ENCODE measurements around the gene DGKE.

The DGKE gene

GRCh38 chr17:56913000-56913311 is 79.0 kb downstream of the DGKE start:
- no peak for TF ChIP-seq CTCF (IDR thresholded peaks at IDR 0.05)

GRCh38 chr17:56913353-56913866 is 79.5 kb downstream of the DGKE start:
- TF ChIP-seq CTCF (IDR thresholded peaks at IDR 0.05): no peak

- TF ChIP-seq CTCF (IDR thresholded peaks at IDR 0.05): no peak
These were observed 80.1 kb downstream of the DGKE start, which contains the start of gene TRIM25 for GRCh38 chr17:56913867-56914580. Gene TRIM25 (minus strand): TSS chr17:56914049. CDS start chr17:56913988, 61 bp downstream.

- no peak for TF ChIP-seq CTCF (IDR thresholded peaks at IDR 0.05)
These were observed 80.8 kb downstream of the DGKE start for GRCh38 chr17:56914581-56915273.

GRCh38 chr17:56917559-56918296 is 83.8 kb downstream of the DGKE start:
- TF ChIP-seq CTCF (IDR thresholded peaks at IDR 0.05): no peak

GRCh38 chr17:56918916-56919315 is 85.0 kb downstream of the DGKE start:
- TF ChIP-seq CTCF (IDR thresholded peaks at IDR 0.05): no peak
